C4-2B (cell line): ENCODE measurements around the gene KRT85.

Experiments used
- ZFX ChIP-seq: fragments of 450-650 bp; IDR thresholded peaks from 2 replicates; pipeline ENCODE4 v1.6.1; 2017
- TF ChIP-seq, protein P1 (sequence below): fragments of 450-650 bp; conservative IDR thresholded peaks from 2 replicates; pipeline ENCODE4 v1.5.1; 2017; ENCODE audit warnings: mild to moderate bottlenecking

DNA sequence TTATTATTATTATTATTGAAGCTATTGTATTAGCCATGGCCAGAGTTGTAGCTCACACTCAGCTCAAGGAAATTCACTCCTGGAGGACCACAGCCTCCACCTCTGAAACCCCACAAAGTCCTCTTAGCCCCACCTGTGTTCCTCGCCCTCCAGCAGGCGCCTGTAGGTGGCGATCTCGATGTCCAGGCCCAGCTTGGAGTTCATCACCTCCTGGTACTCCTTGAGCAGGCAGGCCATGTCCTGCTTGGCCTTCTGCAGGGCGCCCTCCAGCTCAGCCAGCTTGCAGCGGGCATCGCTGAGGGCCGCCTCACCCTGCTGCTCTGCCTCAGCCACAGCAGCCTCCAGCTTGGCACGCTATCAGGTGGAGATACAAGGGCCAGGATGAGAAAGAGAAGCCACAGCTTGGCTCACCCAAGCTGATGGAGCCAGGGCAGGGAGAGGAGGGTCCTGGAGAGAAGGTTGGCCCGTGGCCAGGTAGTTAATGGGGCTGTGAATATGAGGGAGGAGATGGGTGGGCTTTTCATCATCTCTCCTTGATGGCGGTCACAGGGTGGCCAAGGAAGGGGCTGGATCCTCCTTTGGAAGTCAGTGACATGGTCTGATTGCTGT, 5.1 kb downstream of the KRT85 start:
- TF ChIP-seq, protein P1, sequence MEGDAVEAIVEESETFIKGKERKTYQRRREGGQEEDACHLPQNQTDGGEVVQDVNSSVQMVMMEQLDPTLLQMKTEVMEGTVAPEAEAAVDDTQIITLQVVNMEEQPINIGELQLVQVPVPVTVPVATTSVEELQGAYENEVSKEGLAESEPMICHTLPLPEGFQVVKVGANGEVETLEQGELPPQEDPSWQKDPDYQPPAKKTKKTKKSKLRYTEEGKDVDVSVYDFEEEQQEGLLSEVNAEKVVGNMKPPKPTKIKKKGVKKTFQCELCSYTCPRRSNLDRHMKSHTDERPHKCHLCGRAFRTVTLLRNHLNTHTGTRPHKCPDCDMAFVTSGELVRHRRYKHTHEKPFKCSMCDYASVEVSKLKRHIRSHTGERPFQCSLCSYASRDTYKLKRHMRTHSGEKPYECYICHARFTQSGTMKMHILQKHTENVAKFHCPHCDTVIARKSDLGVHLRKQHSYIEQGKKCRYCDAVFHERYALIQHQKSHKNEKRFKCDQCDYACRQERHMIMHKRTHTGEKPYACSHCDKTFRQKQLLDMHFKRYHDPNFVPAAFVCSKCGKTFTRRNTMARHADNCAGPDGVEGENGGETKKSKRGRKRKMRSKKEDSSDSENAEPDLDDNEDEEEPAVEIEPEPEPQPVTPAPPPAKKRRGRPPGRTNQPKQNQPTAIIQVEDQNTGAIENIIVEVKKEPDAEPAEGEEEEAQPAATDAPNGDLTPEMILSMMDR, result peak; percentile 60
- no peak for TF ChIP-seq ZFX
